K562 (cell line): ENCODE measurements around the gene MRI1. TPM values are rescaled to one million over a fixed set of nuclear protein-coding genes. Genes with fewer than 3 reads are reported as not detected.
A peak's percentile ranks its signal among the peaks of the same experiment; 100 is the strongest.

Experiments
- ATAC-seq: fragments of 200-7000 bp; cut with Tn5 transposase; 3 replicates; pipeline ENCODE4 v1.9.1; 2020; ENCODE audit warnings: moderate library complexity
- BruUV-seq: library from RNA; stranded (reverse); fragments of 400-500 nt; replicated peaks from 2 replicates; lab custom pipeline; 2021; lab: Mats Ljungman, UMichigan
- CTCF ChIA-PET: fragments of 300-600 bp; formaldehyde crosslinking; extraction: SDS; loops from one replicate; lab custom pipeline; 2021; ENCODE audit warnings: low intra/inter-chr PET ratio; lab: Yijun Ruan, JAX
- POLR2A ChIA-PET: fragments of 300-600, 350-650 bp; sonication (Branson Sonifier 250); formaldehyde crosslinking; extraction: SDS; loops from one replicate; lab custom pipeline; 2021; ENCODE audit warnings: antibody characterized with exemption, inconsistent platforms; lab: Yijun Ruan, JAX
- DNase-seq, 4 experiments: peaks; one replicate each; pipeline versions ENCODE4 v3.0.0 to v3.0.0-alpha.2; 2011 to 2018; ENCODE audit warnings: low spot score in 3 of 4, mixed read lengths in 3 of 4; ENCODE audit errors: extremely low read depth in 1 of 4
- FAIRE-seq: peaks from 2 replicates; lab custom pipeline; 2011; peaks lifted over from hg19 to GRCh38; lab: Jason Lieb, UNC
- H2AFZ ChIP-seq: 2 replicates; pipeline ENCODE4 v1.6.0; 2011; ENCODE audit warnings: low read depth, low read length, control low read depth, inconsistent platforms
- H3K27ac ChIP-seq: fragments of 200-600 bp; 3 replicates; pipeline ENCODE4 v1.8.0; 2011; ENCODE audit warnings: low read depth, mild to moderate bottlenecking, control low read depth, inconsistent platforms, low read length, moderate library complexity, mixed read lengths; ENCODE audit errors: extremely low read depth
- H3K27me3 ChIP-seq, 2 experiments: fragments of 300-600 bp in 1 of 2; 2 replicates in 1 of 2; 3 replicates in 1 of 2; pipeline versions ENCODE4 v1.6.0 to v1.8.0; 2011; ENCODE audit warnings: inconsistent platforms in 2 of 2, low read length in 2 of 2, mild to moderate bottlenecking in 1 of 2, mixed read lengths in 1 of 2, moderate library complexity in 1 of 2; ENCODE audit not compliant: control insufficient read depth in 2 of 2, insufficient read depth in 2 of 2
- H3K36me3 ChIP-seq: fragments of 300-600 bp; 3 replicates; pipeline ENCODE4 v1.8.0; 2011; ENCODE audit warnings: mild to moderate bottlenecking, low read length, inconsistent platforms; ENCODE audit not compliant: control insufficient read depth, insufficient read depth
- H3K4me1 ChIP-seq, 2 experiments: fragments of 200-600 bp in 1 of 2; replicated peaks in 1 of 2; 2 replicates in 1 of 2; 3 replicates in 1 of 2; pipeline versions ENCODE4 v1.5.1 to v1.8.0; 2011; ENCODE audit warnings: inconsistent platforms in 2 of 2, low read length in 2 of 2, mild to moderate bottlenecking in 1 of 2, mixed read lengths in 1 of 2, moderate library complexity in 1 of 2; ENCODE audit not compliant: control insufficient read depth in 2 of 2, insufficient read depth in 2 of 2
- H3K4me2 ChIP-seq: 2 replicates; pipeline ENCODE4 v1.6.1; 2011; ENCODE audit warnings: low read length, control low read depth, inconsistent platforms, mixed read lengths; ENCODE audit not compliant: insufficient read depth
- H3K4me3 ChIP-seq: fragments of 200-600 bp; sonication (generic), shearing (Covaris generic); 2 replicates; pipeline ENCODE4 v1.5.1; 2016; ENCODE audit warnings: control low read depth, inconsistent platforms
- H3K79me2 ChIP-seq: fragments of 200-600 bp; 3 replicates; pipeline ENCODE4 v1.8.0; 2011; ENCODE audit warnings: low read length, inconsistent platforms; ENCODE audit not compliant: control insufficient read depth, insufficient read depth
- H3K9ac ChIP-seq, 2 experiments: 2 replicates each; pipeline versions ENCODE4 v1.6.0 to v1.6.1; 2011; ENCODE audit warnings: low read depth in 2 of 2, low read length in 2 of 2, control low read depth in 1 of 2, inconsistent platforms in 1 of 2, mild to moderate bottlenecking in 1 of 2, mixed read lengths in 1 of 2; ENCODE audit not compliant: insufficient read depth in 1 of 2
- H3K9me1 ChIP-seq: one replicate; pipeline ENCODE4 v1.6.0; 2011; ENCODE audit warnings: inconsistent platforms, mild to moderate bottlenecking, low read length, moderate library complexity; ENCODE audit not compliant: control insufficient read depth, insufficient read depth
- H3K9me3 ChIP-seq: replicated peaks from 2 replicates; pipeline ENCODE4 v1.5.1; 2011; ENCODE audit warnings: low read depth, low read length, inconsistent platforms; ENCODE audit not compliant: control insufficient read depth, insufficient read depth
- H4K20me1 ChIP-seq: replicated peaks from 2 replicates; pipeline ENCODE4 v1.6.1; 2011; ENCODE audit warnings: low read length, inconsistent platforms, mixed read lengths; ENCODE audit not compliant: control insufficient read depth, insufficient read depth
- CREB1 ChIP-seq, 2 experiments: sonication (generic) in 1 of 2; formaldehyde crosslinking in 1 of 2; IDR thresholded peaks; 2 replicates each; pipeline versions ENCODE4 v1.6.1 to v1.8.0; 2012 to 2022; ENCODE audit warnings: inconsistent platforms in 1 of 2, mild to moderate bottlenecking in 1 of 2, missing genetic modification reagents in 1 of 2, moderate library complexity in 1 of 2
- DEAF1 ChIP-seq: fragments of 450-650 bp; formaldehyde crosslinking; IDR thresholded peaks from 2 replicates; pipeline ENCODE4 v1.4.0; 2020; ENCODE audit warnings: mild to moderate bottlenecking, moderate library complexity
- HMG20B ChIP-seq: fragments of 250-450 bp; sonication (Bioruptor Pico); IDR thresholded peaks from 2 replicates; pipeline ENCODE4 v1.5.0; 2021; ENCODE audit warnings: mild to moderate bottlenecking
- LARP7 ChIP-seq: fragments of 450-650 bp; IDR thresholded peaks from 2 replicates; pipeline ENCODE4 v1.6.1; 2016
- NCOA2 ChIP-seq, 2 experiments: fragments of 450-650 bp; IDR thresholded peaks; 2 replicates each; pipeline ENCODE4 v1.6.1; 2018; ENCODE audit warnings: mild to moderate bottlenecking in 2 of 2, moderate library complexity in 1 of 2; ENCODE audit not compliant: partially characterized antibody in 2 of 2
- NUFIP1 ChIP-seq: fragments of 450-650 bp; IDR thresholded peaks from 2 replicates; pipeline ENCODE4 v1.6.1; 2018; ENCODE audit not compliant: partially characterized antibody
- POLR2B ChIP-seq: fragments of 450-650 bp; IDR thresholded peaks from 2 replicates; pipeline ENCODE4 v1.6.1; 2018; ENCODE audit warnings: low read depth; ENCODE audit not compliant: partially characterized antibody
- PTTG1 ChIP-seq: fragments of 450-650 bp; IDR thresholded peaks from 2 replicates; pipeline ENCODE4 v1.6.1; 2016; ENCODE audit warnings: low read depth, mild to moderate bottlenecking, missing genetic modification characterization, missing compliant biosample characterization
- PYGO2 ChIP-seq: fragments of 450-650 bp; IDR thresholded peaks from 2 replicates; pipeline ENCODE4 v1.6.1; 2016; ENCODE audit warnings: mild to moderate bottlenecking, missing genetic modification characterization, moderate library complexity, missing compliant biosample characterization
- SRSF3 ChIP-seq: fragments of 200-400 bp; formaldehyde crosslinking; IDR thresholded peaks from 2 replicates; pipeline ENCODE4 v1.6.1; 2016; ENCODE audit warnings: mild to moderate bottlenecking, low read length, moderate library complexity; ENCODE audit not compliant: insufficient read depth
- TBL1XR1 ChIP-seq, 2 experiments: IDR thresholded peaks; 2 replicates each; pipeline ENCODE4 v1.6.1; 2012; ENCODE audit warnings: improper control_type of control experiment in 2 of 2, low read length in 2 of 2, mild to moderate bottlenecking in 1 of 2
- TBP ChIP-seq: optimal IDR thresholded peaks from 2 replicates; pipeline ENCODE3; 2011; ENCODE audit warnings: low read depth, low read length, improper control_type of control experiment
- ZBTB17 ChIP-seq: fragments of 450-650 bp; formaldehyde crosslinking; IDR thresholded peaks from 2 replicates; pipeline ENCODE4 v1.4.0; 2020; ENCODE audit warnings: mild to moderate bottlenecking
- ZFP30 ChIP-seq: fragments of 250-450 bp; sonication (Bioruptor Pico); IDR thresholded peaks from 2 replicates; pipeline ENCODE4 v1.8.0; 2022; ENCODE audit warnings: moderate library complexity, mild to moderate bottlenecking, inconsistent platforms, borderline replicate concordance
- ZFPM2 ChIP-seq: fragments of 250-450 bp; sonication (Bioruptor Pico); IDR thresholded peaks from 2 replicates; pipeline ENCODE4 v1.5.1; 2022; ENCODE audit warnings: mild to moderate bottlenecking
- ZNF212 ChIP-seq: fragments of 450-650 bp; formaldehyde crosslinking; IDR thresholded peaks from 2 replicates; pipeline ENCODE4 v1.4.0; 2020; ENCODE audit warnings: mild to moderate bottlenecking
- ZNF347 ChIP-seq: fragments of 450-650 bp; formaldehyde crosslinking; IDR thresholded peaks from 2 replicates; pipeline ENCODE4 v1.4.0; 2020; ENCODE audit warnings: low read depth, mild to moderate bottlenecking, moderate library complexity
- WGBS: fragments of 100-300 bp; shearing (Covaris generic); methylation state at CpG from one replicate; pipeline ENCODE4 v1.1.6; 2016; ENCODE audit warnings: low coverage, mixed read lengths; ENCODE audit not compliant: insufficient coverage; ENCODE audit errors: missing lambda C conversion rate; 5-methylcytosine and 5-hydroxymethylcytosine counted together
- in situ Hi-C: fragments of 300-500 bp; cut with MboI; formaldehyde crosslinking; loops from 4 replicates; pipeline ENCODE4 v1.15.0; 2018; ENCODE audit warnings: inconsistent platforms, mixed read lengths
- intact Hi-C: fragments of 100-400 bp; cut with micrococcal nuclease; formaldehyde crosslinking; loops from 2 replicates; pipeline ENCODE4 v1.14.2; 2022
- polyA plus RNA-seq, 8 experiments: library from polyadenylated mRNA; depleted of rRNA in 4 of 8; stranded (reverse) in 5 of 8; unstranded in 3 of 8; fragments of >200 nt; fragmentation: Nextera tagmentation in 2 of 8; fragmentation: Illumina TruSeq in 1 of 8; extraction: Ambion mirVana in 2 of 8; extraction: Trizol in 1 of 8; gene quantifications; 2 replicates each; pipeline versions ENCODE4 v1.2.1 to v1.2.3, GENCODE V29; 2011 to 2014; ENCODE audit warnings: inconsistent platforms in 1 of 8, missing spikeins in 1 of 8
- total RNA-seq, 7 experiments: library from RNA; depleted of rRNA in 6 of 7; stranded (reverse); fragments of >200 nt in 6 of 7; fragmentation: Illumina TruSeq in 2 of 7; extraction: Trizol in 2 of 7; gene quantifications; 2 replicates each; pipeline versions ENCODE4 v1.2.1 to v1.2.3, GENCODE V29; 2011 to 2021; ENCODE audit warnings: low replicate concordance in 1 of 7
- TF ChIP-seq, protein P1 (sequence below), 3 experiments: IDR thresholded peaks in 2 of 3; conservative IDR thresholded peaks in 1 of 3; 2 replicates each; pipeline ENCODE4 v1.5.1; 2011 to 2012; ENCODE audit warnings: low read length in 3 of 3, mild to moderate bottlenecking in 3 of 3, control low read depth in 2 of 3, improper control_type of control experiment in 1 of 3, inconsistent platforms in 1 of 3, low read depth in 1 of 3, mixed read lengths in 1 of 3, moderate library complexity in 1 of 3; ENCODE audit not compliant: insufficient read depth in 2 of 3
- TF ChIP-seq, protein P2 (sequence below): sonication (generic); formaldehyde crosslinking; IDR thresholded peaks from 2 replicates; pipeline ENCODE4 v1.8.1; 2023; ENCODE audit warnings: mild to moderate bottlenecking, missing genetic modification reagents, moderate library complexity

MRI1 gene
- total and polyA plus RNA-seq, 9 of the 15 experiments (the other 6 are each of a cell fraction or from before 2014, with no cell fraction given): 5.5 to 57.4 (median 28.2) TPM

DNA sequence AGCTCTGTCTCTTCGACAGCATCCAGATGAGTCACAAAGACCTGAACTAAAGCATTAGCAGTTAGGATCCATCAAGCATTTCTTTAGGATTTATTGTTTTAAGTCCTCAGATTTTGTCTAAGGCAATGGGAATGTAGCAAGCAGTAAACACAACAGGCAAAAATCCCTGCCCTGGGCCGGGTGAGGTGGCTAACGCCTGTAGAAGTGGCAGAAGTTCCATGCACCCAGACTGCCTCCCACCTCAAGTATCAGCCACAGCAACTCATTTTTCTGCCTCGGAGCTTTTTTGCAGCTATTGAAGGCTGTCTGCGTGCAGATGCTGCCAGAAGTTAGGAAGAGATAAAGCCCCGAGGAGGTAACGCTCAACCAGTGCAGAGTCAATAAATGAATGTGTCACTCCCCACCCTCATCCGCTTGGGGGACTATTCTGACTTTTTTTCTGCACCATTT lies 47.1 kb upstream of the MRI1 start:
- H3K36me3 ChIP-seq: no peaks in the 10 kb centered on the region
- H4K20me1 ChIP-seq: no peaks in the 10 kb centered on the region
- FAIRE-seq (peak; percentile 88), DNase-seq (peak; percentile 68 to 87 (median 79)), ATAC-seq (peak; percentile 98)
- no peaks in the 10 kb centered on the region for H3K79me2 ChIP-seq
- H3K4me1 ChIP-seq: peaks cover 7 to 9% of the 10 kb centered on the region in 2 experiments; a peak in 3 of 5 replicates
- H3K9me3 ChIP-seq: no peaks in the 10 kb centered on the region
- intact Hi-C loops: no loop called here
- H3K4me2 ChIP-seq: 0 out of 2 replicates have a peak overlapping the region, but pooled peaks have one; percentile 5
- BruUV-seq: no TSS peak
- 2% methylated on average over 8 of the region's 8 CpGs for WGBS
- H2AFZ ChIP-seq: no peak overlapping the region
- H3K4me3 ChIP-seq: no peak overlapping the region
- in situ Hi-C loops: no loop called here
- H3K9me1 ChIP-seq: no peaks in the 10 kb centered on the region
- CTCF ChIA-PET: interaction anchor here (0.6 to 3.8 kb wide), 3 partner anchors 119 to 1012 kb away, joined by 3 to 15 read pairs (median 4); no protein-coding TSS in a partner anchor
- POLR2A ChIA-PET: interaction anchor here (0.7 to 1.5 kb wide), 4 partner anchors 15 to 136 kb away, joined by 3 to 9 read pairs (median 3); a partner anchor contains a TSS
- H3K9ac ChIP-seq: no peak overlapping the region
- H3K27ac ChIP-seq: no peak overlapping the region
- H3K27me3 ChIP-seq: peaks cover 9 to 22% of the 10 kb centered on the region in 2 experiments; a peak in 3 of 5 replicates
- TF ChIP-seq TBP: no peak
- no peak for TF ChIP-seq ZFPM2 (CRISPR knock-in tag)
- TF ChIP-seq ZNF347 (CRISPR knock-in tag): no peak
- TF ChIP-seq NUFIP1: no peak
- no peak for TF ChIP-seq CREB1 (IDR thresholded peaks at IDR 0.05)
- no peak for TF ChIP-seq CREB1 (CRISPR knock-in tag; IDR thresholded peaks at IDR 0.05)
- TF ChIP-seq, protein P1, sequence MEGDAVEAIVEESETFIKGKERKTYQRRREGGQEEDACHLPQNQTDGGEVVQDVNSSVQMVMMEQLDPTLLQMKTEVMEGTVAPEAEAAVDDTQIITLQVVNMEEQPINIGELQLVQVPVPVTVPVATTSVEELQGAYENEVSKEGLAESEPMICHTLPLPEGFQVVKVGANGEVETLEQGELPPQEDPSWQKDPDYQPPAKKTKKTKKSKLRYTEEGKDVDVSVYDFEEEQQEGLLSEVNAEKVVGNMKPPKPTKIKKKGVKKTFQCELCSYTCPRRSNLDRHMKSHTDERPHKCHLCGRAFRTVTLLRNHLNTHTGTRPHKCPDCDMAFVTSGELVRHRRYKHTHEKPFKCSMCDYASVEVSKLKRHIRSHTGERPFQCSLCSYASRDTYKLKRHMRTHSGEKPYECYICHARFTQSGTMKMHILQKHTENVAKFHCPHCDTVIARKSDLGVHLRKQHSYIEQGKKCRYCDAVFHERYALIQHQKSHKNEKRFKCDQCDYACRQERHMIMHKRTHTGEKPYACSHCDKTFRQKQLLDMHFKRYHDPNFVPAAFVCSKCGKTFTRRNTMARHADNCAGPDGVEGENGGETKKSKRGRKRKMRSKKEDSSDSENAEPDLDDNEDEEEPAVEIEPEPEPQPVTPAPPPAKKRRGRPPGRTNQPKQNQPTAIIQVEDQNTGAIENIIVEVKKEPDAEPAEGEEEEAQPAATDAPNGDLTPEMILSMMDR (IDR thresholded peaks at IDR 0.05 in 2 of 3, conservative IDR thresholded peaks at IDR 0.05 in 1 of 3; ENCODE audit: insufficient read depth in 2 of 3, low read depth in 1 of 3, low read length in 3 of 3): peak; percentile 22 to 27 (median 23); a peak in 2 of 6 replicates
- no peak for TF ChIP-seq PYGO2 (tag)
- no peak for TF ChIP-seq ZFP30
- no peak for TF ChIP-seq SRSF3
- no peak for TF ChIP-seq PTTG1 (tag)
- TF ChIP-seq ZNF212: no peak
- no peak for TF ChIP-seq POLR2B
- no peak for TF ChIP-seq ZBTB17 (CRISPR knock-in tag)
- no peak for TF ChIP-seq DEAF1
- peak; percentile 61 to 86; a peak in 3 of 4 replicates for TF ChIP-seq TBL1XR1 (IDR thresholded peaks at IDR 0.05; ENCODE audit: low read length in 2 of 2)
- TF ChIP-seq HMG20B (CRISPR knock-in tag): no peak
- TF ChIP-seq LARP7: no peak
- TF ChIP-seq, protein P2, sequence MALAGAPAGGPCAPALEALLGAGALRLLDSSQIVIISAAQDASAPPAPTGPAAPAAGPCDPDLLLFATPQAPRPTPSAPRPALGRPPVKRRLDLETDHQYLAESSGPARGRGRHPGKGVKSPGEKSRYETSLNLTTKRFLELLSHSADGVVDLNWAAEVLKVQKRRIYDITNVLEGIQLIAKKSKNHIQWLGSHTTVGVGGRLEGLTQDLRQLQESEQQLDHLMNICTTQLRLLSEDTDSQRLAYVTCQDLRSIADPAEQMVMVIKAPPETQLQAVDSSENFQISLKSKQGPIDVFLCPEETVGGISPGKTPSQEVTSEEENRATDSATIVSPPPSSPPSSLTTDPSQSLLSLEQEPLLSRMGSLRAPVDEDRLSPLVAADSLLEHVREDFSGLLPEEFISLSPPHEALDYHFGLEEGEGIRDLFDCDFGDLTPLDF (CRISPR knock-in tag): no peak
- no peak for TF ChIP-seq NCOA2 (IDR thresholded peaks at IDR 0.05; ENCODE audit: partially characterized antibody in 2 of 2)
